Putamen (tissue), 1 donor: ENCODE results near the gene TMBIM4.
A peak's percentile ranks its signal among the peaks of the same experiment; 100 is the strongest.

Experiments used
- DNase-seq: peaks from one replicate; pipeline ENCODE4 v3.0.0-alpha.2; 2016; ENCODE audit warnings: low spot score

TMBIM4 gene

DNA sequence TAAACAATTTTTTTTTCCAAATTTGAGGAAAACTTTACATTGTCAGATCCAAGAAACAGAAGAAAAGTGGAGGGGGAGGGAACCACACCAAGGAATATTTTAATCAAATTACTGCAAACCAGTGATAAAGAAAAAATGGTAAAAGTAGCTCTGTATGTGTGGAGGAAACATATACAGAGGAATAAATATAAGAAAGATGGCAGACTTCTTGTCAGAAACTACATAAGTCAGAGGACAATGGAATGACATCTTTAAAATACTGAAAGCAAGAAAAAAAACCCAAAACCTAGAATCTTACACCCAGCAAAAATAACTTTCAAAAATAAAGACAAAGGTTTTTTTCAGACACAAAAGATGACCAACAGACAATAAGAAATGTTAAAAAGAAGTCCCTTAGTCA lies 29.1 kb downstream of the TMBIM4 start:
- DNase-seq, result no peak

- no peak for DNase-seq
Observed at GRCh38 chr12:66139328-66139727, 30.5 kb downstream of the TMBIM4 start.

GRCh38 chr12:66137937-66138336 lies 31.9 kb downstream of the TMBIM4 start:
- DNase-seq, result no peak

- DNase-seq, result no peak
Observed at GRCh38 chr12:66132408-66132807, 37.4 kb downstream of the TMBIM4 start.

- no peak for DNase-seq
Observed at GRCh38 chr12:66131067-66131688, 38.6 kb downstream of the TMBIM4 start.

GRCh38 chr12:66130267-66131066 lies 39.3 kb downstream of the TMBIM4 start, which contains the start of gene LLPH:
LLPH (minus strand) TSS chr12:66130750; CDS start chr12:66129106, 1,644 bp downstream.
- peak; percentile 90 for DNase-seq

- DNase-seq, result no peak
Observed at GRCh38 chr12:66129934-66130266, 39.9 kb downstream of the TMBIM4 start.

DNA sequence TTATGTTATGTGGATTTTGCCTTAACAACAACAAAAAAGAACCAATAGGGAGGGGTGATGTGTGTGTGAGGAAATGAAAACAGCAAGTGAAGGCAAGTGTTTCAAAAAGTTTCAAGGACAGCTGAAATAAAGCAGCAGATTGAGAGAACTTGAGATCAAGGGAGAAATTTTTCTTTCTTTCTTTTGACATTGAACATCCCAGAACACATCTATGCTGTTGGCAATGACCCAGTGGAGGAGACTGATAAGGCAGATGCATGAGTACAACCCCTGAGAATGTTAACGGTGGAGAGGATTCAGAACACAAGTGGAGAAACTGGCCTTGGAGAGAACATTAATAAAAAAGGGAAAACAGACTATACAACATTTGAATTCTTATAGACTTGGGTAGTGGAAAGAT lies 42.1 kb downstream of the TMBIM4 start:
- DNase-seq, result no peak

DNA sequence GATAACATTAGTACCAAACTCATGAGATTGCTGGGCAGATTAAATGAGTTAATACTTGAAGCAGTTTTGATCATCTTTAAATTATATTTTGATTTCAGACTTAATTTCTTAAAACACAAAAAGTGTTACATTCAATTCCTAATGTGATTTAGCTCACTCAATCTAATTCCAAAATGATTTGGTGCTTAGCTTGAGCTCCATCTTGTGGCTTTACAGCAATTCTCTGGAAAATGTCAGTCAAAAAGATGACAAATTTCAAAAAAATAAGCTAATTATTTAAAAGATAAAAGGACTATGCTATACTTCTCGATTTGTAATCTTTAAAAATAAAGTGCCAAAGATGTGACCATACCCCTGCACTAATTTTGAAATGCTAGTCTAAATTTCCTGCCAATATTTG lies 49.3 kb downstream of the TMBIM4 start:
- no peak for DNase-seq

DNA sequence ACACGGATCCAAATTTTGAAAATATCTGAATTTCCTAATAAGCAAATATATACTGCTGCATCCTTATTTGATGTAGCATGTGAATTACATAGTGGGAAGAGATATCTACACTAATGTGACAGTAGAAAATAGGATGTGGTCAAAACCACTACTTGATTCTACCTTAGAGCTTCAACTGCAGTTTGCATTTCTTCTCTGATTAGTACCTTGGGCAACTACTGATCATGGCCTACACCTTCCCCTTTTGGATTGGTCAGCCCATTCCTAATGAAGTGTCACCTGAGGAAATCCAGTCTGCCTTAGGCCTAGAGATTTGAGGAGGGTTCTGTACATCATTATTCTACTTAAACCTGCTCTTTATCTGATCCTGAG lies 49.9 kb downstream of the TMBIM4 start:
- no peak for DNase-seq

DNA sequence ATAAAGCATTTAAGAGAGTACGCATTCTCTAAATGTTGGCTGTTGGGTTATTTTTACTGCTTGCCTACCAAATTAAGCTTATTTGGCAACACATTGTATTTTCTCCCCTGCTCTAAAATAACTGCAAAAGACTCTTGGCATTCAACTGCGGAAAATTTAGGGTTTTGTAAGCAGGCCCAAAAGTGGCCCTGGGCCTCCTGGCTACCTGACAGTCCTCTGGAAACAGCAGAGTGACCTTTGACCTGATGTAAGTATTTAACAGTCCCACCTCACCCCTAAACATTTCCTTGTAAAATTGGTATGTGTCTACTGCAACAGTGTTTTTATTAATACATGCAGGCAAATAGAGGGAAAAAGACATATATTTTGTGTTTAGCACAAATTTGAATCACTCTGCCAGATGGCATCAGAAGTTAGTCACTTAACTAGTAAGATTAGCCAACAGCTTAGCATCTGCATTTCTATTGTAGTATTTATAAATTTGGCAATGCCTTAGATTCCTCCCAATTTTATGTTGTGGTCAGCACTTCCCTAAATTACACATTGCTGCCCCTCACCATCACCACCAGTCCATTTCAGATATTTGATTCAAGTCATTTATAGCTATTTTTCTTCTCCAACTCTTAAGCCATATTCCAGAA lies 50.4 kb downstream of the TMBIM4 start:
- peak; percentile 9 for DNase-seq

DNA sequence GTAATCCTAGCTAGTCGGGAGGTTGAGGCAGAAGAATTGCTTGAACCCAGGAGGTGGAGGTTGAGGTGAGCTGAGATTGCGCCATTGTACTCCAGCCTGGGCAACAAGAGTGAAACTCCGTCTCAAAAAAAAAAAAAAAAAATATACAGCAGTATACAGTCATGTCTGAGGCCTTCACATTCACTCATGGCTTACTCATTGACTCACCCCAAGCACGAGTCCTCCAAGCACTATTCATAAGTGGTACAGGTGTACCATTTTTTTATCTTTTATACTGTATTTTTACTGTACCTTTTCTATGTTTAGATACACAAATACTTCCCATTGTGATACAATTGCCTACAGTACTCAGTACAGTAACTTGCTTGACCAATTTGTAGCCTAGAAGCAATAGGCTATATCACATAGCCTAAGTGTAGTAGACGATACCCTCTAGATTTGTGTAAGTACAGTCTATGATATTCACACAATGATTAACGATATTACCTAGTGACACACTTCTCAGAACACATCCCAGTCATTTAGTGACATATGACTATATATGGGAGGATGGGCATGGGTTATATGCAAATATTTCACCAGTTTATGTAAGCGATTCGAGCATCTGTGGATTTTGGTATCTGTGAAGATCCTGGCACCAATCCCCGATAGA lies 51.4 kb downstream of the TMBIM4 start:
- no peak for DNase-seq

DNA sequence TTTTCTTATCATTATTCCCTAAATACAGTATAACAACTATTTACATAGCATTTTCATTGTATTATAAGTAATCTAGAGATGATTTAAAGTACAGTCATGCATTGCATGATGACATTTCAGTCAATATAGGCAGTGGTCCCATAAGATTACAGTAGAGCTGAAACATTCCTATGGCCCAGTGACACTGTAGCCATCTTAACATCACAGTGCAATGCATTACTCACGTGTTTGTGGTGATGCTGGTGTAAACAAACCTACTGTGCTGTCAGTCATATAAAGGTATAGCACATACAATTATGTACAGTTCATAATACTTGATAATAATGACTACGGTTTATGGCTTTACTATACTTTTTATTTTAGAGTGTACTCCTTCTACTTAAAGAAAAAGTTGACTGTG lies 52.6 kb downstream of the TMBIM4 start:
- DNase-seq, result no peak

- DNase-seq, result no peak
Observed at GRCh38 chr12:66115071-66115600, 54.7 kb downstream of the TMBIM4 start.

DNA sequence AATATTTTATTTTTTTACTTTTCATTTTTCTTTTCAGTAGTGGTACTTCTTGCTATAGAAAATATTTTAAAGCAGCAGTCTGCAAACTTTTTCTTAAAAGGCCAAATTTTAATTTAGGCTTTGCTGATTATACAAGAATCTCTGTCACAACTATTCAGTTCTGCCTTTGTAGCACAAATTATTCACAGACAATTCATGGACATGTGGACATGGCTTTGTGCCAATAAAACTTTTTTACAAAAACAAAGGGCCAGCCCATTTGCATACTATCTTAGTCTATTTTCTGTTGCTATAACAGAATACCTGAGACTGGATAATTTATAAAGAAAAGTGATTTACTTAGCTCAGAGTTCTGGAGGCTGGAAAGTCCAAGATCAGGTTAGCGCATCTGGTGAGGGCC lies 56.3 kb downstream of the TMBIM4 start:
- no peak for DNase-seq

GRCh38 chr12:66111605-66112004 lies 58.2 kb downstream of the TMBIM4 start:
- DNase-seq, result no peak

DNA sequence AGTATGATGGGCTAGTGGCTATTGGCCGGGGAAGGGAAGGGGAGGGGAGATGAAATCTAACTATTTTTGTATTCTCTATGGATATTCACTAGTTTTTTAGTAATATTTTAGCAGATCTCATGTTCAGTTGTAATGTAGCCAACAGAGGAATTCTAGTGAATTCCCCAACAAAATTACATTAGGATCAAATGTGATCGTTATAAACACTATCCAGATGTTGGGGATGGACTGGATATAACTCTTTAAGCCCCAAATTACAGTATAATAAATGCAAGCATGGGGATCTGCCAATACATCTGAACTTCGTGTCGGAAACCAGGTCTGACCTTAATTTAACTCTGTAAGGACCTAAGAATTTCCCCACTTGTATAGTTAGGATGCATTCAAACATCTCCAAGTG lies 60.7 kb downstream of the TMBIM4 start:
- DNase-seq, result no peak

- DNase-seq, result no peak
Observed at GRCh38 chr12:66108386-66108785, 61.4 kb downstream of the TMBIM4 start.

DNA sequence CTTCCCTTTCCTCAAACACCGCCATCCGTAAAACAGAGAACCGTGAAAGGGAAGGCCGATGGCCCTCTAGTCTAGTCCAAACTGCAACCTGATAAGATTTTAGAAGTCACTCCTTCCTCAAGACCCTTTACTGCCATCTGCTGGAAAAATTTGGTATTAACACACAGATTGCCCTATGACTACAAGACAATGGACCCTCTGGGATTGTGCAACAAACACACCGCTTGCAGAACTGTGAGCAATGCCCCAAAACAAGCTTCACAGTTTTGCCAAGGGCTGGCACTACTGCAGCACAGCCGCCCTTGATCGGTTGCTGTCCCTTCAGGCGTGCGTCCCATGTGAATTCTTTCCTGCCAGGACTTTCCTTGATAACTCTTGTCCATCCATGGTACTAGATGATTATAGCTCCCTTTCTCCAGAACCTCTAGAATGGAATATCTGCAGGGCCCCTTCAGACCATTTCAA lies 62.3 kb downstream of the TMBIM4 start:
- DNase-seq, result peak; percentile 59

GRCh38 chr12:66103016-66103913 lies 66.5 kb downstream of the TMBIM4 start:
- DNase-seq, result no peak

- no peak for DNase-seq
Observed at GRCh38 chr12:66092559-66093269, 77.1 kb downstream of the TMBIM4 start.
